Activated B cell treated with CpG ODN at 0.5 μM for 24 hours (primary cell): ENCODE measurements around the gene NFASC. TPM values are rescaled to one million over a fixed set of nuclear protein-coding genes. Genes with fewer than 3 reads are reported as not detected.

Experiments
- ATAC-seq: fragments of 200-7000 bp; cut with Tn5 transposase; one replicate; pipeline ENCODE4 v1.10.0; 2021; ENCODE audit warnings: low read depth, mild to moderate bottlenecking, moderate library complexity
- CTCF ChIA-PET: fragments of 350-600 bp; sonication (Branson Sonifier 250); formaldehyde crosslinking; loops from one replicate; lab custom pipeline; 2021; ENCODE audit warnings: antibody characterized with exemption; lab: Charles Lee
- POLR2A ChIA-PET: fragments of 350-600 bp; sonication (Branson Sonifier 250); formaldehyde crosslinking; loops from one replicate; lab custom pipeline; 2021; ENCODE audit warnings: antibody characterized with exemption; lab: Charles Lee
- DNase-seq: peaks from one replicate; pipeline ENCODE4 v3.0.0; 2022
- H3K27ac Mint-ChIP-seq: one replicate; pipeline ENCODE4 v1.8.0; 2020; ENCODE audit warnings: mixed read lengths
- H3K27me3 Mint-ChIP-seq: one replicate; pipeline ENCODE4 v1.8.0; 2021; ENCODE audit warnings: mixed read lengths
- H3K36me3 Mint-ChIP-seq: one replicate; pipeline ENCODE4 v1.8.0; 2021; ENCODE audit warnings: low read depth, mixed read lengths
- H3K4me1 Mint-ChIP-seq: one replicate; pipeline ENCODE4 v1.8.0; 2021; ENCODE audit warnings: mixed read lengths
- H3K4me3 Mint-ChIP-seq: one replicate; pipeline ENCODE4 v1.8.0; 2020; ENCODE audit warnings: mild to moderate bottlenecking, mixed read lengths
- H3K9me3 Mint-ChIP-seq: one replicate; pipeline ENCODE4 v1.8.0; 2020; ENCODE audit warnings: mixed read lengths
- intact Hi-C: fragments of 100-400 bp; cut with micrococcal nuclease; formaldehyde crosslinking; loops from one replicate; pipeline ENCODE4 v1.15.1; 2024
- total RNA-seq: library from RNA; stranded (reverse); gene quantifications from 2 replicates; pipeline ENCODE4 v1.2.3, GENCODE V29; 2022
- TF ChIP-seq, protein P1 (sequence below): fragments of 200-600 bp; IDR thresholded peaks from one replicate; pipeline ENCODE4 v1.8.0; 2022; ENCODE audit warnings: antibody characterized with exemption, mild to moderate bottlenecking

NFASC gene
- total RNA-seq, 1 donor from 2014 or later = 0.07 TPM

DNA sequence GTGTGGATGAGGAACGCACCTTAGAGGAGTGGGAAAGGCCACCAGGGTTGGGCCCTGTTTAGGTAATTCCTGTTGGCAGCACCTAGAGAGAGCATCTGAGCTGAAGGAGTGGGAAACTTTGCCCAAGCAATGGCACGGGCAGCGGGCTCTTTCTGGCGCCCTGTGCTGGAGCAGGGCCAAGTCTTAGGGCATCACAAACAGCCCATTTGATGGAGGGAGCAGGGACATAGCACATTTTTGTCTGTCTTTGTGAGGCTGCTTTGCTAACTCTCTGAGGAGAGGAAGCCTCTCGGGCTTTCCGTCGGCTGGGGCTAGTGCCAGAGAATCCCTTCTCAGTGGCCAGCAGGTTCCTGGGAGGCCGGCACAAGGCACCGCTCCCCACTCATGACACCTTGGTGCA lies 149.8 kb downstream of the NFASC start:
- intact Hi-C loops = no loop called here
- no peaks in the 10 kb centered on the region for H3K36me3 Mint-ChIP-seq
- no peaks in the 10 kb centered on the region for H3K9me3 Mint-ChIP-seq
- no peak overlapping the region for H3K4me3 Mint-ChIP-seq
- no peak for ATAC-seq
- peaks cover 11% of the 10 kb centered on the region for H3K27me3 Mint-ChIP-seq
- no peak for DNase-seq
- CTCF ChIA-PET = no interaction called here
- no peaks in the 10 kb centered on the region for H3K4me1 Mint-ChIP-seq
- H3K27ac Mint-ChIP-seq = no peak overlapping the region
- TF ChIP-seq, protein P1, sequence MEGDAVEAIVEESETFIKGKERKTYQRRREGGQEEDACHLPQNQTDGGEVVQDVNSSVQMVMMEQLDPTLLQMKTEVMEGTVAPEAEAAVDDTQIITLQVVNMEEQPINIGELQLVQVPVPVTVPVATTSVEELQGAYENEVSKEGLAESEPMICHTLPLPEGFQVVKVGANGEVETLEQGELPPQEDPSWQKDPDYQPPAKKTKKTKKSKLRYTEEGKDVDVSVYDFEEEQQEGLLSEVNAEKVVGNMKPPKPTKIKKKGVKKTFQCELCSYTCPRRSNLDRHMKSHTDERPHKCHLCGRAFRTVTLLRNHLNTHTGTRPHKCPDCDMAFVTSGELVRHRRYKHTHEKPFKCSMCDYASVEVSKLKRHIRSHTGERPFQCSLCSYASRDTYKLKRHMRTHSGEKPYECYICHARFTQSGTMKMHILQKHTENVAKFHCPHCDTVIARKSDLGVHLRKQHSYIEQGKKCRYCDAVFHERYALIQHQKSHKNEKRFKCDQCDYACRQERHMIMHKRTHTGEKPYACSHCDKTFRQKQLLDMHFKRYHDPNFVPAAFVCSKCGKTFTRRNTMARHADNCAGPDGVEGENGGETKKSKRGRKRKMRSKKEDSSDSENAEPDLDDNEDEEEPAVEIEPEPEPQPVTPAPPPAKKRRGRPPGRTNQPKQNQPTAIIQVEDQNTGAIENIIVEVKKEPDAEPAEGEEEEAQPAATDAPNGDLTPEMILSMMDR = no peak
- POLR2A ChIA-PET = no interaction called here

DNA sequence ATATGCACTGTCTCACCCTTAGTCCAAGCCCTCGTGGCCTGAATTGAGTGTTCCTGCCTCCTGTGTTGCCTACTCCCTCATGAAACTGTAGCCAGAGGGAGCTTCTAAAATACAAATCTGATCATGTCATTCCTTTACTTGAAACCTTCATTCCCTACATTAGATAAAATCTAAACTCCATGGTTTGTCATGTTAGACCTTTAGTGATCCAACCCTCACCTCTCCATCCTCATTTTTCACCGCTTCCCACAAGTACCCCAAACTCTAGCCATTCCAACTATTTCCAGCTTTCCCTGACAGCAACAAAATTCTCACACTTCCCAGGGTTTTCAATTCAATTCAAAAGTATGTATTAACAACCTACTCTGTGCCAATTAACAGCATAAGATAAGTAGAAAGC lies 154.0 kb downstream of the NFASC start:
- no peak for DNase-seq
- POLR2A ChIA-PET = no interaction called here
- TF ChIP-seq, protein P1 = no peak

DNA sequence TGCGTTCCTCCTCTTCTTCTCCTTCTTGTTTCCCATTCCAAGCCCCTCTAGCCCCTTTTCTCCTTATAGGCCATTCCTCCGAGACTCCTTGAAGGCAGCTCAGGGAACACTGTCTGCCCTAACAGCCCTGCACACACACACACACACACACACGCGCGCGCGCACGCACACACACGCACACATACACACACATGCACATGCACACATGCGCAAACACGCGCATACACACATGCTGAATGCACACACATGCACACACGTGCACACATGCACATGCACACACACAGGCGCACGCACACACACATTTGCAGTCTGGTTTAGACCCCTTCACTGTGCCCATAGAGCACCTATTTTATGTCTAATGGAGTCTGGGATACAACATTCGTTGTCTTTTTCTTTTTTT lies 154.6 kb downstream of the NFASC start:
- intact Hi-C loops = no loop called here
- TF ChIP-seq, protein P1 = no peak
- no peaks in the 10 kb centered on the region for H3K4me1 Mint-ChIP-seq
- CTCF ChIA-PET = no interaction called here
- H3K27ac Mint-ChIP-seq = no peak overlapping the region
- no peak for DNase-seq
- H3K4me3 Mint-ChIP-seq = no peak overlapping the region
- no peaks in the 10 kb centered on the region for H3K9me3 Mint-ChIP-seq
- no peaks in the 10 kb centered on the region for H3K36me3 Mint-ChIP-seq
- no peak for ATAC-seq
- peaks cover 16% of the 10 kb centered on the region for H3K27me3 Mint-ChIP-seq
- POLR2A ChIA-PET = no interaction called here

More for the DNA sequence above, 154.0 kb downstream of the NFASC start:
- no peak overlapping the region for H3K4me3 Mint-ChIP-seq
- intact Hi-C loops = no loop called here
- H3K9me3 Mint-ChIP-seq = no peaks in the 10 kb centered on the region
- no peak overlapping the region for H3K27ac Mint-ChIP-seq
- CTCF ChIA-PET = no interaction called here
- H3K4me1 Mint-ChIP-seq = no peaks in the 10 kb centered on the region
- no peak for ATAC-seq
- H3K27me3 Mint-ChIP-seq = peaks cover 11% of the 10 kb centered on the region
- no peaks in the 10 kb centered on the region for H3K36me3 Mint-ChIP-seq

DNA sequence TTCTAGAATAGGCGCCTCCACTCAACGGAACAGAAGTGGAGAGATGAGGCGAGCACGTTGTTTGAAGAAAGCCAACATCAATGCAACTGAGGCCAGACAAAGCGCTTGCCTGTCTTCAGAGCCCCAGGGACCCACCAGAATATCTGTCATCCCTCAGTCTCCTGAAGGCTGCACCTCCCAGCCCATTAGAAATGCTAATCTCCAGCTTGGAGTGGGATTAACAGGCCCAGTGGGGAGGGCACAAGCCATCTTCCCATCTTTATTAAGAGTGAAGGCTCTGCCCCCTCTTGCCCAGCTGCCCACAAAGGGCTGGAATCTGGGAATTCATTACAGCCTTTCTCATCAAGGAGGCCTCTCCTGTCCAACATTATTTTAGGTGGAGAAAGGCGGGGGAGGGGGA lies 155.5 kb downstream of the NFASC start:
- TF ChIP-seq, protein P1 = no peak
- DNase-seq = no peak
- intact Hi-C loops = no loop called here
- ATAC-seq = no peak
- ChIA-PET CTCF (no interaction called here), POLR2A (no interaction called here)
- no peak overlapping the region for H3K27ac Mint-ChIP-seq
- no peaks in the 10 kb centered on the region for H3K4me1 Mint-ChIP-seq
- H3K4me3 Mint-ChIP-seq = no peak overlapping the region
- H3K9me3 Mint-ChIP-seq = no peaks in the 10 kb centered on the region
- H3K36me3 Mint-ChIP-seq = no peaks in the 10 kb centered on the region
- H3K27me3 Mint-ChIP-seq = peaks cover 17% of the 10 kb centered on the region

DNA sequence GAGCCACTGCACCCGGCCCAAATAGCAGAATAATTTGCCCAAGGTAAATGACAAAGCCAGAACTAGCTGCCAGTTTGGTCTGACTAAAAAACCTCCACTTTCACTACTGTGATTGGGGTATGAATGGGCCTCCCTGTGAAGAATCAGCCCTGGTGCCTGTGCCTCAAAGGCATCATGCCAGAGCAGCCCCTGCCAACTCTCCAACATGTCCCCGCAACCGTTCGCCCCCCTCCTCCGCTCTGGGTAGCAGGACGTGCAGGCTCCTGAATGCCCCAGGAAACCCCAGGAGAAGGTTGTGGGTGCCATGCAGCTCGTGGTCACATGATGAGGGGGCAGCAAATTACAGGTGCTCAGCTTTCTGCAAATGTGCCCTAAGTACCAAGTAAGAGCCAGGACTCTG lies 157.7 kb downstream of the NFASC start:
- ChIA-PET CTCF (no interaction called here), POLR2A (no interaction called here)
- Mint-ChIP-seq H3K36me3 (no peaks in the 10 kb centered on the region), H3K9me3 (no peaks in the 10 kb centered on the region), H3K27me3 (peaks cover 9% of the 10 kb centered on the region), H3K4me3 (no peak overlapping the region), H3K4me1 (no peaks in the 10 kb centered on the region), H3K27ac (no peak overlapping the region)
- no peak for ATAC-seq
- TF ChIP-seq, protein P1 = no peak
- intact Hi-C loops = no loop called here
- DNase-seq = no peak
